ENCODE results near the gene TACR3.
"Not testable (repeated sequence)": the region's sequence is repeated elsewhere in the genome, so short reads cannot be mapped to it uniquely, and the experiment has no call there.

The TACR3 gene, protein sequence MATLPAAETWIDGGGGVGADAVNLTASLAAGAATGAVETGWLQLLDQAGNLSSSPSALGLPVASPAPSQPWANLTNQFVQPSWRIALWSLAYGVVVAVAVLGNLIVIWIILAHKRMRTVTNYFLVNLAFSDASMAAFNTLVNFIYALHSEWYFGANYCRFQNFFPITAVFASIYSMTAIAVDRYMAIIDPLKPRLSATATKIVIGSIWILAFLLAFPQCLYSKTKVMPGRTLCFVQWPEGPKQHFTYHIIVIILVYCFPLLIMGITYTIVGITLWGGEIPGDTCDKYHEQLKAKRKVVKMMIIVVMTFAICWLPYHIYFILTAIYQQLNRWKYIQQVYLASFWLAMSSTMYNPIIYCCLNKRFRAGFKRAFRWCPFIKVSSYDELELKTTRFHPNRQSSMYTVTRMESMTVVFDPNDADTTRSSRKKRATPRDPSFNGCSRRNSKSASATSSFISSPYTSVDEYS

DNA sequence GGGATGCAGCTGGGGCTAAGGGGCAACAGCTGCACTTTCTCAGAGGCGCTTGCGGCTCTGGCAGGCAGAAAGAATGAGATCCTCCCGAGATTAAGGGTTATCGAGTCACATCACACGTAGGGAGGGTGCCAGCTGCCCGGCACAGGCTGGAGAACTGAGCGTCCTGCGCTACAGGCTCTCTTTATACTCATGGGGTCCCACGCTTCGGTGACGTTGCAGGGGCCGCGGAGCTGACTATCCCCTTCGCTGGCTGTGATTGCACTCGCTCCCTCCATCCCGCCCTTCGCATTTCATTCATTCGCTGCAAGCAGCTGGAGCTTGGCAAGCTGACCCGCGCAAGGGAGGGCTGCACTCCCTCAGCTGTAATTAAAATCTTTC, at the start of gene TACR3:
Gene TACR3 (minus strand): TSS at position 156 of the 378 bp plus-strand sequence. CDS start 310 bp downstream, outside the sequence.
- no peak for DNase-seq

DNA sequence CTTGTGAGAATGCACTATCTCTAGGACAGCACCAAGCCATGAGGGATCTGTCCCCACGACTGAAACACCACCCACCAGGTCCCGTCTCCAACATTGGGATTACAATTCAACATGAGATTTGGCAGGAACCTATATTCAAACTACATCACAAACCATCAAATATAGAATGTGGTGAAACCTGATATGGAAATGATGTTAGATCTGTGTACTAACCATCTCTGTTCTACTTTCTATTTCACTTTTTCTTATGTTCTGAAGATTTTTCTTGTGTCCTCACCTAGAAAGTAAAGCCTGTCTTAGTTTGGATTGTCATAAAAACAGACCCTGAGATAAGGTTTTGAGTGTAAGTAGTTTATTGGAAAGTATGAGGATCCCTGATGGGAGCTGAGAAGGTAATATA, 37.8 kb upstream of the TACR3 start:
- DNase-seq = no peak

DNA sequence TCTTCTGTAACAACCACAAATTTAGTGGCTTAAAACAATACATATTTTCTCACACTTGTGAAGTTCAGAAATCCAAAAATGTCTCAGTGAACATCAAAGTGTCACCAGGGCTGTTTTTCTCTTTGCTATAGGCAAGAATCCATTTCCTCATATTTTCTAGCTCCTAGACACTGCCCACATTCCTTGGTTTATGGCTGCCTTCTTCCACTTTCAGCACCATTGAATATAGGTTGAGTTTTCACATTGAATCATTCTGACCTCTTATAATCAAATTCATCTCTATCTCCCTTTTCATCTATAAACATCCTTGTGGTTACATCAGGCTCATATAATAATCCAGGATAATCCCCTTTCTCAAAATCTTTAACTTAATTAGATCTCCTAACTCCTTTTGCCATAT, 37.0 kb upstream of the TACR3 start:
- DNase-seq = no peak

DNA sequence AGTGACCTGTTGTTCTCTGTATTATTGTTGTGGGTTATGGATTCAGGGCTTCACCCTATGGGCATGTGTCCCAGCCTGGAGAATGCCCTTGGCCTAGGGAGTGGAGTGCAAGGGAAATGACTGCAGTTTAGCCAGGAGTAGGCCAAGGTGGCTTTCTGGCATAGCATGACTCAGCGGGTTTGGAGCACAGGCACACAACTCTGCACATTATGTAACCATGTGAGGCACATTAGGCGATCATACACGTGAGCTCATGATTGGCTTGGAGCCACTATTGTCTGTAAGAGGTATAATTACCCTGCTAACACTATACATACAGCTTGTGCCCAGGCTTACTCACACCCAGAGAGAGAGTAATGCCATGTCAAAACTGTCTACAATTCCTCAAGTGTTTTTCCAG, 35.1 kb upstream of the TACR3 start:
- DNase-seq = no peak

DNA sequence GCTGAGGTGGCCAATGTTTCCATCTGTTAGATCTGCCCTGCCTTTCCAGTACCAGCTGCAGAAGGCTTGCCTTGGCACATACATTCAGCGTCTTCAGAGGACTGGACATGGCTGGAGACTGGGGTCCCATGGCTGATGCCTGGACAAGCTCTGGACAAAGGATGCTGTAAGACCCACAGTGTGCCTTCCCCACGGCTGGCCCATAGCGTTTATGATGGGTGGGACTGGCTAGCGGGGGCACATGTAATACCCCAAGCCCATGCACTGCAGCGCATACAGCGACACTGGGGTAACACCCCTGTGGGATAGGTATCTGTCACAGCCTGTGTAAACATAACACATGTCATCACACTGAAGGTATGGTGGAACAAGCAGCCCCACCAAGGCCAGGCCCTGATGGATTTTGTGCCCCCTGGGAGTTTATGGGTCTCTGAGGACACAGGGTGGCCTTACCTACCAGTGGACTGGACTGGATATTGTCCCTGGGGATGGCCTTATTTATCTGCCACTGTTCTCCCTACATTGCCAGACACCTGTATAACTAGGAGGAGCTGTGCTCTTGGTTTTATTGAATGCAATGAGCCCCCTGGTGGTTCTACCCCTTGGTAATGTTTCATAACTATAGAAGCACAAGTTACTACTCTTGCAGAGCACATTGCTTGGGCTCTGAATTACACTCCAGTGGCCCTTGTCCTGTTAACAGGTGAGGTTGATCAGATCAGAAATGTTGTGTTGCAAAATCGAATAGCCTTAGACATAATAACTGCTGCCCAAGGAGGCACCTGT, 34.3 kb upstream of the TACR3 start:
- DNase-seq = no peak

- DNase-seq = not testable (repeated sequence)
Observed at GRCh38 chr4:103723150-103723549, 3.4 kb upstream of the TACR3 start.

DNA sequence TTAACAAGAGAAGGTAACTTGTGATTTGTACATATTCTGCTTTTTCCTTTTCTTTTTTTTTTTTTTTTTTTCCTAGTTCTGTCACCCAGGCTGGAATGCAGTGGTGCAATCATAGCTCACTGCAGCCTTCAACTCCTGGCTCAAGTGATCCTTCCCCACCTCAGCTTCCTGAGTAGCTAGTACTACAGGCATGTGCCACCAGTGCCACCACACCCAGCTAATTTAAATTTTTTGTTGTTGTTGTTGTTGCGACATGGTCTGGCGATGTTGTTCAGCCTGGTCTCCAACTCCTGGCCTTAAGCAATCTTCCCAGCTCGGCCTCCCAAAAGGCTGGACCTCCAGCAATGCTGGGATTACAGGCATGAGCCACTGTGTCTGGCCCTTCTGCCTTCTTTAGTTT, 1.5 kb upstream of the TACR3 start:
- DNase-seq = no peak

DNA sequence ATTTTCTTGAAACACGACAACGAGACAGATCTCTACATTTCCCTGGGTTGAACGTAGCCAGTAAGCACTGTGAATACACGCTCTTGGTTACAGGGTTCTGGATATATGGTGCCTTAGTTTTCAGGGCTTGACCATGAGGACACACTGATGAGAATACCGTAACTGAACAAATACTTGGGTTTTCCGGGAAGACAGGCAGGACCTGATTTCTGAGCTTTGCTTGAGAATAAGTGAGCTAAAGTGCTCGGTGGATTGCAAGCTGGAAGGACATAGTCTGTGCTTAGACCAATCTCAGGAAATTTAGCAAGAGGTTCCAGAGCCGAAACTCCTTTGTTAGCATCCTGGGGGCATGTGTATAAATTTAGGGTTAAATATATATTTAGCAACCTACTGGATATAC, 876 bp upstream of the TACR3 start:
- DNase-seq = no peak

DNA sequence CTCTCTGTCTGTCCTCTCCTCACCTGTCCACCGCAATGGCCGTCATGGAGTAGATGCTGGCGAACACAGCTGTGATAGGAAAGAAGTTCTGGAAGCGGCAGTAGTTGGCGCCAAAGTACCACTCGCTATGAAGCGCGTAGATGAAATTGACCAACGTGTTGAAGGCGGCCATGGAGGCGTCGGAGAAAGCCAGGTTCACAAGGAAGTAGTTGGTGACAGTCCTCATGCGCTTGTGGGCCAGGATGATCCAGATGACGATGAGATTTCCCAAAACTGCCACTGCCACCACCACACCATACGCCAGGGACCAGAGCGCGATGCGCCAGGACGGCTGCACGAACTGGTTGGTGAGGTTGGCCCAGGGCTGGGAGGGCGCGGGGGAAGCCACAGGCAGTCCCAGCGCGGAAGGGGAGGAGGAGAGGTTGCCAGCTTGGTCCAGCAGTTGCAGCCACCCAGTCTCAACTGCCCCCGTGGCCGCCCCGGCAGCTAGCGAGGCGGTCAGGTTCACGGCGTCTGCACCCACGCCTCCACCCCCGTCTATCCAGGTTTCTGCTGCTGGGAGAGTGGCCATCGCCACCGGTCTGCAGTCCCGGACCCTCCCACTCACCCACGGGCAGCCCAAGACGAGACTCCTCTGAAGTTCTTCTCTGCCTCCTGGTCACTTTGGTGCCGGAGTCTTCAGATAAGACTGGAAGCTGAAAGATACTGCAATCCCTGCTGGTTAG, 518 bp downstream of the TACR3 start:
- peak; percentile 35 to 39 for DNase-seq

DNA sequence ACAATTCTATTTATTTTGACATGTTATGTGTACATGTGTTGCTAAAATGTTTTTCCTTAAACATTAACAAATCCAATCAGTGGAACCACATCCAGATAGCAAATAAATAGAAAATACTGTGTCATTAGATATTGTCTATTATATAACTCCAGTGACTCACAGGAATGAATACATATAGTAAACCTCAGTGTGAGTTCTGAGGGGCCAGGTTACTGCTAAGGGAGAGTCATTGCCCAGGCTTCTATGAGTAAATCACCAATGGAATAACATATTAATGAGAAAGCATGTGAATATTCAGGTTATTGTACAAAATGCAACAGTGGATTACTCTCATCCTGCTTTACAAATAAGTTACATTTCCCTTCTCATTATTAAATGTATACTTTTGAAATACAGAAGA, 27.2 kb downstream of the TACR3 start:
- no peak for DNase-seq

- DNase-seq = no peak
Observed at GRCh38 chr4:103673983-103674382, 45.8 kb downstream of the TACR3 start.

DNA sequence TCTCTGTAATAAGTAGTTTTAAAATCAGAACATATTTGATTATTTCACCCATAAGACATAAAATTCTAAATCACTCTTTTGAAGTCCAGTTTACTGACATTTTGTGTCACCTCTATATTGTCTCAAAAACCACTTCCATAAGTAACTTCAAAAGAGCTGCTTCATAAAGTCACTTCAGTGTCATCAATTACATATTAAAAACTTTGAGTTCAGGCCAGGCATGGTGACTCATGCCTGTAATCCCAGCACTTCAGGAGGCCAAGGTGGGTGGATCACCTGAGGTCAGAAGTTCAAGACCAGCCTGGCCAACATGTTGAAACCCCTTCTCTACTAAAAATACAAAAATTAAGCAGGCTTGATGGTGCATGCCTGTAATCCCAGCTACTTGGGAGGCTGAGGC, 53.0 kb downstream of the TACR3 start:
- DNase-seq = not testable (repeated sequence)

DNA sequence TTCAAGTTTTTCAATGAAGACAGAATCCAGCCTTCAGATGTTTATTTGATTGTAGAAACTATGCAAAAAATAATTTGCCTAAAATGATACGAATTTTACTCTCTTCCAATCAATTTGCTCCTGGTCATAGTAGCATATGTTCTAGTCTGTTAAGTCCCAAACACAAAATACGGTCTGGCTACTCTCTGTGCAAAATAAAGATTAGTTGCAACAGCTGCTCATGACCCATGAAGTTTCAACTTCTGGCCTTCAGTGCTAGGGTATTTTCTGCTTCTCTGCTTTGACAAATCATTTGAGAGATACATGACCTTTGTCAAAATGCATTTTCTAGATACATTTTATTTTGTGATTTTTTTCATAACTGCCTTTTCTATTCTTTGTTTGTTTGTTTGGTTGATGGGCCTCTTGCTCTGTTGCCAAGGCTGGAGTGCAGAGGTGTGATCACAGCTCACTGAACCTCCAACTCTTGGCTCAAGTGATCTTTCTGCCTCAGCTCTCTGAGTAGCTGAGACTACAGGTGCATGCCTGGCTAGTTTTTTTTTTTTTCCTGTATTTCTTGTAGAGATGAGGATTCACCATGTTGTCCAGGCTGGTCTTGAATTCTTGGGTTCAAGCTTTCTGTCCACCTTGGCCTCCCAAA, 55.2 kb downstream of the TACR3 start:
- no peak for DNase-seq

GRCh38 chr4:103648541-103648940, 71.2 kb downstream of the TACR3 start:
- DNase-seq = no peak

DNA sequence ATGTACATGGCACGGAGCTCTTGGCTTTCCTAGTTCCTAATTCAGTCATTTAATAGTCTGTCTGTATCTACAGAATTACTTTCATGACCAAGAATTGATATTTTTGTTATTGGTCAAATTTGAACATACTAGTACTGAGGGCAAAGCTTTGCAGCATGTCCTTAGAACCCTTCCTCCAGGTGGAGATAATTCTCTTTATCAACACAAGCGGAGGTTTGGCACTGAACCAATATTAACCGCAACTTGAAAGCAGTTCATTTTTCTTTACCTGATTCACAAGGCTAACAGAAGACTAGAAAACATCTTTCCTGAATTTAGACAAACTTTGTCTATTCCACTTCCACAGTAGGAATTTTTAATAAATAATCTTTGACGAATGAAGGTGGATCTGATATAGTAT, 73.8 kb downstream of the TACR3 start:
- no peak for DNase-seq

GRCh38 chr4:103634236-103634635, 85.5 kb downstream of the TACR3 start:
- no peak for DNase-seq

GRCh38 chr4:103626296-103626695, 93.5 kb downstream of the TACR3 start:
- DNase-seq = no peak

GRCh38 chr4:103591841-103592240, 127.9 kb downstream of the TACR3 start:
- no peak for DNase-seq

DNA sequence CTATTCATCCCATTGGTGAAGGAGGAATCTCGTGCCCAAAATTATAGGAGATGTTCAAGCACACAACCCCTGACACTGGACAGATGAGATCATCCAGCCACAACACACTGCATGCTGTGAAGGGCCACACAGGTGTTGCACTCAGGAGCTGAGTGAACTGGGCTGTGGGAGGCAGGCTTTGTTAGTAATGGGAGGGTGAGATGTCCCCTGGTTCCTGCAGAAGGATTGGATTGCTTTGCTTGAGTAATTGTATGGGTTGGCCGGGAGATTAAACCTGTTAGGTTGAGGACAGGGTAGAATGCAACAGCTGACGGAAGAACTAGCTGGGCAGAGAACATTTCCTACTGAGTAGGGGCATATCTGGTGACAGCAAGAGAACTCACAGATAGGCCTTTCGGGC, 152.2 kb downstream of the TACR3 start:
- DNase-seq = no peak

DNA sequence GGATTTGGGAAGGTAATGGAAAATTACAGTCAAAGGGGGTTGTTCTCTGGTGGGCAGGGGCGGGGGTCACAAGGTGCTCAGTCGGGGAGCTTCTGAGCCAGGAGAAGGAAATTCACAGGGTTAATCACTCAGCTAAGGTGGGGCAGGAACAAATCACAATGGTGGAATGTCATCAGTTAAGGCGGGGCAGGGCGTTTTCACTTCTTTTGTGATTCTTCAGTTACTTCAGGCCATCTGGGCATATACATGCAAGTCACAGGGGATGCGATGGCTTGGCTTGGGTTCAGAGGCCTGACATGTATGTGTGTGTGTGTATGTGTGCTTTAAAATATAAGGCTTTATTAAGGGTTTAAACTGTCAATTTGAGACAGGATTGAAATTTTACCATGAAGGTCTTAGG, 160.6 kb downstream of the TACR3 start:
- not testable (repeated sequence) for DNase-seq
